WTC11 (cell line): ENCODE results near the gene CHTOP. TPM values are rescaled to one million over a fixed set of nuclear protein-coding genes. Genes with fewer than 3 reads are reported as not detected.

ENCODE experiments used
- ATAC-seq: fragments of 200-7000 bp; cut with Tn5 transposase; 2 replicates; pipeline ENCODE4 v1.10.0; 2021; ENCODE audit warnings: mild to moderate bottlenecking, moderate library complexity
- CTCF ChIA-PET: fragments of 300-600 bp; sonication (Branson Sonifier 250); formaldehyde crosslinking; loops from one replicate; lab custom pipeline; 2021; ENCODE audit warnings: antibody characterized with exemption; lab: Charles Lee
- POLR2A ChIA-PET: fragments of 350-600 bp; sonication (Branson Sonifier 250); formaldehyde crosslinking; loops from one replicate; lab custom pipeline; 2021; ENCODE audit warnings: antibody characterized with exemption; lab: Charles Lee
- DNase-seq: peaks from one replicate; pipeline ENCODE4 v3.0.0; 2021; ENCODE audit warnings: low spot score
- H3K27ac Mint-ChIP-seq: 2 replicates; pipeline ENCODE4 v1.8.0; 2021; ENCODE audit warnings: mixed read lengths
- H3K27me3 Mint-ChIP-seq: 2 replicates; pipeline ENCODE4 v1.8.0; 2021; ENCODE audit warnings: low read depth, mild to moderate bottlenecking, moderate library complexity, mixed read lengths
- H3K36me3 Mint-ChIP-seq: 2 replicates; pipeline ENCODE4 v1.8.0; 2021; ENCODE audit warnings: mixed read lengths
- H3K4me1 Mint-ChIP-seq: 2 replicates; pipeline ENCODE4 v1.8.0; 2022; ENCODE audit warnings: mixed read lengths
- H3K4me3 Mint-ChIP-seq: 2 replicates; pipeline ENCODE4 v1.8.0; 2021; ENCODE audit warnings: mild to moderate bottlenecking, moderate library complexity, mixed read lengths
- H3K9me3 Mint-ChIP-seq: 2 replicates; pipeline ENCODE4 v1.8.0; 2021; ENCODE audit warnings: mixed read lengths
- ESRRA ChIP-seq: sonication (generic); formaldehyde crosslinking; IDR thresholded peaks from 2 replicates; pipeline ENCODE4 v1.8.1; 2022; ENCODE audit warnings: mild to moderate bottlenecking, missing genetic modification reagents, borderline replicate concordance
- FOXP1 ChIP-seq: sonication (generic); formaldehyde crosslinking; IDR thresholded peaks from 2 replicates; pipeline ENCODE4 v1.8.0; 2022; ENCODE audit warnings: missing genetic modification reagents, mild to moderate bottlenecking, moderate library complexity, borderline replicate concordance
- GABPB1 ChIP-seq: sonication (generic); formaldehyde crosslinking; IDR thresholded peaks from 2 replicates; pipeline ENCODE4 v1.8.1; 2023; ENCODE audit warnings: mild to moderate bottlenecking, missing genetic modification reagents
- GTF2I ChIP-seq: fragments of 250-450 bp; sonication (Bioruptor Pico); conservative IDR thresholded peaks from 2 replicates; pipeline ENCODE4 v1.4.0; 2021; ENCODE audit warnings: mild to moderate bottlenecking
- NFATC4 ChIP-seq: fragments of 250-450 bp; sonication (Bioruptor Pico); IDR thresholded peaks from 2 replicates; pipeline ENCODE4 v1.9.0; 2021; ENCODE audit warnings: mild to moderate bottlenecking
- SMAD3 ChIP-seq: sonication (generic); formaldehyde crosslinking; IDR thresholded peaks from 2 replicates; pipeline ENCODE4 v1.8.0; 2022; ENCODE audit warnings: missing genetic modification reagents, mild to moderate bottlenecking, borderline replicate concordance
- SOX15 ChIP-seq: fragments of 250-450 bp; sonication (Bioruptor Pico); IDR thresholded peaks from 2 replicates; pipeline ENCODE4 v1.9.0; 2021; ENCODE audit warnings: mild to moderate bottlenecking
- TCF7 ChIP-seq: sonication (generic); formaldehyde crosslinking; IDR thresholded peaks from 2 replicates; pipeline ENCODE4 v1.8.0; 2022; ENCODE audit warnings: mild to moderate bottlenecking, low read depth, missing genetic modification reagents, moderate library complexity
- TEAD1 ChIP-seq: sonication (generic); formaldehyde crosslinking; IDR thresholded peaks from 2 replicates; pipeline ENCODE4 v1.8.0; 2022; ENCODE audit warnings: mild to moderate bottlenecking, missing genetic modification reagents
- ZNF416 ChIP-seq: fragments of 250-450 bp; sonication (Bioruptor Pico); IDR thresholded peaks from 2 replicates; pipeline ENCODE4 v1.9.0; 2021; ENCODE audit warnings: mild to moderate bottlenecking, inconsistent platforms
- total RNA-seq: library from RNA; stranded (reverse); gene quantifications from 3 replicates; pipeline ENCODE4 v1.2.3, GENCODE V29; 2021
- TF ChIP-seq, protein P1 (sequence below): fragments of 250-450 bp; sonication (Bioruptor Pico); conservative IDR thresholded peaks from 2 replicates; pipeline ENCODE4 v1.9.0; 2021; ENCODE audit warnings: mild to moderate bottlenecking
- TF ChIP-seq, protein P2 (sequence below): sonication (generic); formaldehyde crosslinking; IDR thresholded peaks from 2 replicates; pipeline ENCODE4 v1.8.0; 2022; ENCODE audit warnings: mild to moderate bottlenecking, missing genetic modification reagents
- TF ChIP-seq, protein P3 (sequence below): sonication (generic); formaldehyde crosslinking; IDR thresholded peaks from 2 replicates; pipeline ENCODE4 v1.8.1; 2022; ENCODE audit warnings: mild to moderate bottlenecking, missing genetic modification reagents, moderate library complexity, borderline replicate concordance
- TF ChIP-seq, protein P4 (sequence below): sonication (generic); formaldehyde crosslinking; IDR thresholded peaks from 2 replicates; pipeline ENCODE4 v1.8.1; 2023; ENCODE audit warnings: mild to moderate bottlenecking, moderate library complexity, missing genetic modification reagents

Gene CHTOP
- total RNA-seq, 1 experiment from 2014 or later: 101 TPM

DNA sequence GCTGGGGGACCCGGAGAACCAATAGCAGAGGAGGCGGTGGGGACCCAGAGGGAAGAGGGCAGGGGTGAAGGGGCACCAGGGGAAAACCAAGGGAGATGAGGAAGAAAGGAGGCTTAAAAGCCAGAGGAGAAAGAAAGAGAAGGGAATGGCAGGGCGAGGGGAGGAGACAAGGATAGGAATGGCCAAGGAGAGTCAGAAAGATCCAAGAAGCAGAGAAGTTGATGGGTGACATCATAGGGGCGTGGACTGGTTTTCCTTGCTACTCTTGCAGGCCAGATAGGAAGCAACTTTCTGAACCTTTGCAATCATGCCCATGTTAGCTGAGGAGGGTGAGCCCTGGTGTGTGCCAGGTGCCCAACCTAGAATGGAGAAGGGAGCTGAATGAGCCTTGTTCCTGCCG lies 50.0 kb downstream of the CHTOP start:
- H3K4me1 Mint-ChIP-seq: peaks cover 11% of the 10 kb centered on the region
- peaks cover 12% of the 10 kb centered on the region for H3K27me3 Mint-ChIP-seq
- ATAC-seq: no peak
- peak overlapping the region; percentile 76 for H3K27ac Mint-ChIP-seq
- no peak for DNase-seq
- no peak overlapping the region for H3K4me3 Mint-ChIP-seq
- no peaks in the 10 kb centered on the region for H3K9me3 Mint-ChIP-seq
- POLR2A ChIA-PET: interaction anchor here (0.7 kb wide), 1 partner anchor 32 kb away, joined by 4 read pairs; no protein-coding TSS in a partner anchor
- TF ChIP-seq ESRRA (CRISPR knock-in tag): no peak
- TF ChIP-seq, protein P1, sequence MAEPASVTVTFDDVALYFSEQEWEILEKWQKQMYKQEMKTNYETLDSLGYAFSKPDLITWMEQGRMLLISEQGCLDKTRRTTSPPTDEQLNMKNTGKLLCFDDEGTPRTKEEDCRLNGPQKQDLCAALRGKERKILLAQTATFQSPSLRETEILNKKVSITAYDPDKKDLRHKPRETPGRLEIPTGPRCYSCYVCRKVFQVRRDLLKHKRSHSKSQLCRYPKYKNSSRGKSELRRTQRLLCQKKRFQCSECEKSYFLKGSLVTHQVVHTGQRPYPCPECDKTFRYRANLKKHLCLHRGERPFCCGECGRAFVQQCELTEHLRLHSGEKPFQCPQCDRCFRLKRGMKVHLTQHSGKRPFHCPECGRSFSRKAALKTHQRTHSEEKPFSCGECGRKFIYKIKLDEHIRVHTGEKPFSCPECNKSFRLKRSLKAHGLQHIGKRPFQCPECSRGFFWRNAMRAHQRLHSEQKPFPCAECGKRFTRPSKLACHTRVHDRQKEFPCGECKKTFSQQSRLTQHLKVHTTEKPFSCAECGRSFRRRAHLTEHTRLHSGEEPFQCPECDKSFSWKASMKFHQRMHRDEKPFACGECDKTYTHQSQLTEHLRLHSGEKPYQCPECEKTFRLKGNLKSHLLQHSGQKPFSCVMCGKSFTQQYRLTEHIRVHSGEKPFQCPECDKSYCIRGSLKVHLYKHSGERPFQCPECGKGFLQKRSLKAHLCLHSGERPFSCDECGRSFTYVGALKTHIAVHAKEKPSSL (CRISPR knock-in tag): no peak
- TF ChIP-seq SMAD3 (CRISPR knock-in tag): no peak
- no peak for TF ChIP-seq TEAD1 (CRISPR knock-in tag)
- TF ChIP-seq, protein P2, sequence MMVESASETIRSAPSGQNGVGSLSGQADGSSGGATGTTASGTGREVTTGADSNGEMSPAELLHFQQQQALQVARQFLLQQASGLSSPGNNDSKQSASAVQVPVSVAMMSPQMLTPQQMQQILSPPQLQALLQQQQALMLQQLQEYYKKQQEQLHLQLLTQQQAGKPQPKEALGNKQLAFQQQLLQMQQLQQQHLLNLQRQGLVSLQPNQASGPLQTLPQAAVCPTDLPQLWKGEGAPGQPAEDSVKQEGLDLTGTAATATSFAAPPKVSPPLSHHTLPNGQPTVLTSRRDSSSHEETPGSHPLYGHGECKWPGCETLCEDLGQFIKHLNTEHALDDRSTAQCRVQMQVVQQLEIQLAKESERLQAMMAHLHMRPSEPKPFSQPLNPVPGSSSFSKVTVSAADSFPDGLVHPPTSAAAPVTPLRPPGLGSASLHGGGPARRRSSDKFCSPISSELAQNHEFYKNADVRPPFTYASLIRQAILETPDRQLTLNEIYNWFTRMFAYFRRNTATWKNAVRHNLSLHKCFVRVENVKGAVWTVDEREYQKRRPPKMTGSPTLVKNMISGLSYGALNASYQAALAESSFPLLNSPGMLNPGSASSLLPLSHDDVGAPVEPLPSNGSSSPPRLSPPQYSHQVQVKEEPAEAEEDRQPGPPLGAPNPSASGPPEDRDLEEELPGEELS (CRISPR knock-in tag): no peak
- TF ChIP-seq GTF2I (CRISPR knock-in tag): no peak
- TF ChIP-seq, protein P3, sequence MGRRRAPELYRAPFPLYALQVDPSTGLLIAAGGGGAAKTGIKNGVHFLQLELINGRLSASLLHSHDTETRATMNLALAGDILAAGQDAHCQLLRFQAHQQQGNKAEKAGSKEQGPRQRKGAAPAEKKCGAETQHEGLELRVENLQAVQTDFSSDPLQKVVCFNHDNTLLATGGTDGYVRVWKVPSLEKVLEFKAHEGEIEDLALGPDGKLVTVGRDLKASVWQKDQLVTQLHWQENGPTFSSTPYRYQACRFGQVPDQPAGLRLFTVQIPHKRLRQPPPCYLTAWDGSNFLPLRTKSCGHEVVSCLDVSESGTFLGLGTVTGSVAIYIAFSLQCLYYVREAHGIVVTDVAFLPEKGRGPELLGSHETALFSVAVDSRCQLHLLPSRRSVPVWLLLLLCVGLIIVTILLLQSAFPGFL: no peak
- no peak for TF ChIP-seq FOXP1
- peaks cover 12% of the 10 kb centered on the region for H3K36me3 Mint-ChIP-seq
- CTCF ChIA-PET: interaction anchor here (0.6 kb wide), 1 partner anchor 39 kb away, joined by 3 read pairs; no protein-coding TSS in a partner anchor

DNA sequence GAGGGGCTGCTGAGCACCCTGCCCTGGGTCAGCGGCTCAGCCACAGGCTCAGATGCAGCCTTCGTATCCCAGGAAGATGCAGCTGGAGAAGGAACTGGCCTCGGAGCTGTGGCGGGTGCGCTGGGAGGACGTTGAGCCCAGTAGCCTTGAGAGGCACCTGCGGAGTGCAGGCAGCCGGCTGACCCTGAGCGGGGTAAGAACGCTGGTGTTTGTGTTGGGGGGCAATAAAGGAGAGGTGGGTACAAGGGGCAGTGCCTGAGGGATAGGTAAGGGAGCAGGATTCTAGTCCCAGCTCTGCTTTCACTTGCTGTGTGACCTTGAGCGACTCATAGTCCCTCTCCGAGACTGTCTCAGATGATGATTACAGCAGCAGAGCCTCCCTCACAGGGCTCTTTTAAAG lies 51.0 kb downstream of the CHTOP start:
- H3K4me1 Mint-ChIP-seq: peaks cover 11% of the 10 kb centered on the region
- POLR2A ChIA-PET: interaction anchor here (0.9 kb wide), 1 partner anchor 84 kb away, joined by 3 read pairs; no protein-coding TSS in a partner anchor
- CTCF ChIA-PET: no interaction called here
- no peak overlapping the region for H3K27ac Mint-ChIP-seq
- peaks cover 7% of the 10 kb centered on the region for H3K27me3 Mint-ChIP-seq
- TF ChIP-seq GABPB1 (CRISPR knock-in tag) (no peak), ZNF416 (no peak), TCF7 (CRISPR knock-in tag) (no peak), NFATC4 (no peak), SOX15 (no peak)
- TF ChIP-seq, protein P4, sequence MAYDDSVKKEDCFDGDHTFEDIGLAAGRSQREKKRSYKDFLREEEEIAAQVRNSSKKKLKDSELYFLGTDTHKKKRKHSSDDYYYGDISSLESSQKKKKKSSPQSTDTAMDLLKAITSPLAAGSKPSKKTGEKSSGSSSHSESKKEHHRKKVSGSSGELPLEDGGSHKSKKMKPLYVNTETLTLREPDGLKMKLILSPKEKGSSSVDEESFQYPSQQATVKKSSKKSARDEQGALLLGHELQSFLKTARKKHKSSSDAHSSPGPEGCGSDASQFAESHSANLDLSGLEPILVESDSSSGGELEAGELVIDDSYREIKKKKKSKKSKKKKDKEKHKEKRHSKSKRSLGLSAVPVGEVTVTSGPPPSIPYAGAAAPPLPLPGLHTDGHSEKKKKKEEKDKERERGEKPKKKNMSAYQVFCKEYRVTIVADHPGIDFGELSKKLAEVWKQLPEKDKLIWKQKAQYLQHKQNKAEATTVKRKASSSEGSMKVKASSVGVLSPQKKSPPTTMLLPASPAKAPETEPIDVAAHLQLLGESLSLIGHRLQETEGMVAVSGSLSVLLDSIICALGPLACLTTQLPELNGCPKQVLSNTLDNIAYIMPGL (CRISPR knock-in tag): no peak
- TF ChIP-seq, protein P2 (CRISPR knock-in tag): no peak
- H3K9me3 Mint-ChIP-seq: no peaks in the 10 kb centered on the region
- ATAC-seq: no peak
- no peak for DNase-seq
- H3K4me3 Mint-ChIP-seq: no peak overlapping the region
- H3K36me3 Mint-ChIP-seq: peaks cover 12% of the 10 kb centered on the region
